ENCODE results near the gene FLNB. TPM values are rescaled to one million over a fixed set of nuclear protein-coding genes. Genes with fewer than 3 reads are reported as not detected.

FLNB gene
- total and polyA plus RNA-seq, 2 experiments from 2014 or later = 69.4 to 172 TPM

GRCh38 chr3:58018892-58019742 lies 10.9 kb downstream of the FLNB start:
- no peaks in the 10 kb centered on the region for H3K27me3 ChIP-seq
- H3K4me1 ChIP-seq (ENCODE audit: insufficient read depth) = peaks cover 82% of the 10 kb centered on the region
- no peaks in the 10 kb centered on the region for H3K9me2 ChIP-seq (replicated peaks; ENCODE audit: insufficient read depth)
- H3K27ac ChIP-seq = peak overlapping the region; percentile 78
- no peak for DNase-seq (ENCODE audit: low spot score)
- no peak overlapping the region for H3K4me3 ChIP-seq
- H3K9me3 ChIP-seq (ENCODE audit: low read depth) = no peaks in the 10 kb centered on the region
- peak overlapping the region; percentile 43 for H3K4me2 ChIP-seq
- no peaks in the 10 kb centered on the region for H3K36me3 ChIP-seq (replicated peaks; ENCODE audit: insufficient read depth, low read depth)
- no peak overlapping the region for H2AFZ ChIP-seq
- peaks cover 100% of the 10 kb centered on the region for H3K79me2 ChIP-seq
- WGBS (ENCODE audit: low lambda C conversion rate, missing lambda C conversion rate) = 81% methylated on average over 8 of the region's 8 CpGs
- peaks cover 65% of the 10 kb centered on the region for H4K20me1 ChIP-seq (ENCODE audit: insufficient read depth, poor library complexity, severe bottlenecking)
- TF ChIP-seq CTCF (IDR thresholded peaks at IDR 0.05; ENCODE audit: poor library complexity) = no peak
- TF ChIP-seq EZH2phosphoT487 (IDR thresholded peaks at IDR 0.05; ENCODE audit: low read depth, severe bottlenecking, unreplicated experiment) = no peak
- TF ChIP-seq EZH2 (IDR thresholded peaks at IDR 0.05; ENCODE audit: borderline replicate concordance) = no peak

GRCh38 chr3:58020783-58021071 lies 12.5 kb downstream of the FLNB start:
- Histone ChIP-seq H2AFZ (no peak overlapping the region), H3K27me3 (no peaks in the 10 kb centered on the region), H3K79me2 (peaks cover 100% of the 10 kb centered on the region), H3K4me2 (peak overlapping the region; percentile 43), H3K4me1 (ENCODE audit: insufficient read depth) (peaks cover 71% of the 10 kb centered on the region), H3K36me3 (replicated peaks; ENCODE audit: insufficient read depth, low read depth) (no peaks in the 10 kb centered on the region), H3K9me2 (replicated peaks; ENCODE audit: insufficient read depth) (no peaks in the 10 kb centered on the region), H3K4me3 (no peak overlapping the region), H4K20me1 (ENCODE audit: insufficient read depth, poor library complexity, severe bottlenecking) (peaks cover 62% of the 10 kb centered on the region), H3K27ac (peak overlapping the region; percentile 78), H3K9me3 (ENCODE audit: low read depth) (no peaks in the 10 kb centered on the region)
- WGBS (ENCODE audit: low lambda C conversion rate, missing lambda C conversion rate) = 48% methylated on average over 7 of the region's 7 CpGs
- no peak for DNase-seq (ENCODE audit: low spot score)
- TF ChIP-seq EZH2phosphoT487 (IDR thresholded peaks at IDR 0.05; ENCODE audit: low read depth, severe bottlenecking, unreplicated experiment) (no peak), CTCF (IDR thresholded peaks at IDR 0.05; ENCODE audit: poor library complexity) (no peak), EZH2 (IDR thresholded peaks at IDR 0.05; ENCODE audit: borderline replicate concordance) (no peak)

GRCh38 chr3:58021072-58021959 lies 13.1 kb downstream of the FLNB start:
- Histone ChIP-seq H4K20me1 (ENCODE audit: insufficient read depth, poor library complexity, severe bottlenecking) (peaks cover 64% of the 10 kb centered on the region), H3K9me3 (ENCODE audit: low read depth) (no peaks in the 10 kb centered on the region), H3K4me3 (no peak overlapping the region), H3K9me2 (replicated peaks; ENCODE audit: insufficient read depth) (no peaks in the 10 kb centered on the region), H3K4me2 (peak overlapping the region; percentile 43), H3K27me3 (no peaks in the 10 kb centered on the region), H2AFZ (no peak overlapping the region), H3K36me3 (replicated peaks; ENCODE audit: insufficient read depth, low read depth) (no peaks in the 10 kb centered on the region), H3K27ac (peak overlapping the region; percentile 78), H3K4me1 (ENCODE audit: insufficient read depth) (peaks cover 71% of the 10 kb centered on the region), H3K79me2 (peaks cover 100% of the 10 kb centered on the region)
- TF ChIP-seq CTCF (IDR thresholded peaks at IDR 0.05; ENCODE audit: poor library complexity) = no peak
- no peak for TF ChIP-seq EZH2 (IDR thresholded peaks at IDR 0.05; ENCODE audit: borderline replicate concordance)
- TF ChIP-seq EZH2phosphoT487 (IDR thresholded peaks at IDR 0.05; ENCODE audit: low read depth, severe bottlenecking, unreplicated experiment) = no peak
- DNase-seq (ENCODE audit: low spot score) = no peak
- 79% methylated on average over 8 of the region's 8 CpGs for WGBS (ENCODE audit: low lambda C conversion rate, missing lambda C conversion rate)

Data from hepatocyte (in vitro differentiated cells).